ENCODE measurements around the gene CABLES1.

CABLES1 gene

GRCh38 chr18:23196119-23197007, 61.1 kb downstream of the CABLES1 start:
- no peak for DNase-seq

DNA sequence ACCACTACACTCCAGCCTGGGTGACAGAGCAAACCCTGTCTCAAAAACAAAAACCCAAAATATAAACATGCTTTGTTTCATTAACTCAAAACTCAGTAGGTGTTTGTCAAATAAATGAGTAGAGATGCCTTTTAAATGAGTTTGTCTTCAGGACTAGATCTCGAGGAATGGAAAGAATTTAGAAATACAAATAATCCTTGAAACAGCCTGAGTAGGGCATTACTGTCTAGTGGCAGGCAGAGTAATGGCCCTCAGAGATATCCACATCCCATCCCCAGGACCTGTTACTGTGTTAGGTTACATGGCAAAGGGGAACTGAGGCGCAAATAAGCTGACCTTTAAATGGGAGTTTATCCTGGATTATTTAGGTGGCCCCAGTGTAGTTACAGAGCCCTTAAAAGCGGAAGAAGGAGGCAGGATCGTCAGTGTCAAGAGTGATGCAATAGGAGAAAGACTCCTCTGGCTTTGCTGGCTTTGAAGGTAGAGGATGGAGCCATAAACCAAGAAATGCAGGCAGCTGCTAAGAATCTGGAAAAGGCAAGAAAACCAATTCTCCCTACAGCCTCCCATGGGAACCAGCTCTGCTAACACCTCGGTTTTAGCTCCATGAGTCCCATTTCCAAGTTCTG, 63.0 kb downstream of the CABLES1 start:
- DNase-seq = no peak

DNA sequence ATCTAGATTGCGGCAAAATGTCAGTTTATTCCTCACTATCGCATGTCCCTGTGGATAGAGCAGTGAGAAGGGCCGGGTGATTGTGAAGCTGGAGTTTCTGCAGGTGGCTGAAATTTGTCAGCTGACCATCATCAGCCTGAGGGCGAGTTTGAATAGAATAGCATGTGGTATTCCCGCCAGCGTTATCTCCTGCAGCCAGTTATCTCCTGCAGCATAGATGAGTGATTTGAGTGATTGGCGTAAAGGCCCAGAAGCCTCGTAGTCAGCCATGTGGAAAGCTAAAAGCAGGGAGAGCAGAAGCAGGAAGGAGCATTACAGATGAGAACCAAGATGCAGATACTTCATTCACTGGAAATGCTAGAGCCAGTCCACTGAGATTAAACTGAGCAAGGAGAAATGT, 65.5 kb downstream of the CABLES1 start:
- DNase-seq = no peak

DNA sequence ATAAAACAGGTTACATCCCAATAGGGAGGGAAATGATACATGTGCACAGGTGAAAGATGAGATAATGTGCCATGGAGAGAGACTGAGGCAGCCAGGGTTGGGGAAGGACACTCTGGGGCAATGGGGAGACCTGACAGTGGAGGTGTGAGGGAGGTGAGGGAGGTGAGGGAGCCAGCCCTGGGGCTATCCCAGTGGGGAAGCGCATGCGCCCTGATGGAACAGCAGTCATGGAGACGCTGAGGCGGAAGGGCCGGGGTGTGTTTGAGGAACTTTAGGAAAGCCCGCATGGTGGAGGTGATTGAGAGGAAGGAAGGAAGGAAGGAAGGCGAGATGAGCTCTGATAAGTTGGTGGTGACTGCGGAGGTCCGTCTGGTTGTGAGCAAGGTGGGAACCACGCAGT, 66.5 kb downstream of the CABLES1 start:
- DNase-seq = no peak

GRCh38 chr18:23203891-23204432, 68.7 kb downstream of the CABLES1 start:
- no peak for DNase-seq

- DNase-seq = no peak
Measured at GRCh38 chr18:23204589-23205235, 69.4 kb downstream of the CABLES1 start.

GRCh38 chr18:23205980-23206379, 70.7 kb downstream of the CABLES1 start:
- DNase-seq = no peak

DNA sequence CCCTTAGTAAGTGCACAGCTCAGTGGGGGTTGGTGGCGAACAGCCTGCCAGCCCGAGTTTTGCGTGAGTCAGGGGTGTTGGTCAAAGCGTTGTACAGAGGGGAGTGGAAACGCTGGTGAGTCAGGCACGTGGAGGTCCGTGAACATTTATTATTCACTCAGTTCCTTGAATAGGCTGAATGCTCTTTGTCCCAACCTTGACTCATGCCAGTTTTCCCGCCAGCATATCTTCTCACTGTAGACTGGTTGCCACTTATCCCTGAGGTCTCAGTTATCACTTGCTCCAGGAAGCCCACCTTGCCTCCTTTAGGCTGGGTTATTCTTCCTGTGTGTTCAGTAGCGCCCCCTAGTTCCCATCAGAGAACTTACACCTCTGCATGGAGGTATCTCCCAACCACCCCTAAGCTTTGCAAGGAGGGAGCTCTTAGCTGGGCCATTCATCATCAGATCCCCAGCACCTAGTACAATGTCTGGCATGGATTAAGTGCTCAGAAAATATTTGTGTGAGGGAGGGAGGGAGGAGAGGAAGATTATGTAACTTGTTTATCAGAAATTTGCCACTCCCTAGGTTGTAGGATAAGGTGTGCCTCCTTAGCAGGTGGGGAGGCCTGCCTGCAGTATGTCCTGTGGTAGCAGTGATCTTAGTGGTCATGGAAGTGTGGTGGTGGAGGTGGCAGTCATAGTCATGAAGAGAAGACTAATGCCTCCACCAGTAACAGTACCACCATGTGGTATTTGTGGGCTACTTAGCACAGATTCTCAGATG, 72.1 kb downstream of the CABLES1 start:
- DNase-seq = no peak

GRCh38 chr18:23207994-23208393, 72.7 kb downstream of the CABLES1 start:
- no peak for DNase-seq

GRCh38 chr18:23208600-23208999, 73.3 kb downstream of the CABLES1 start:
- no peak for DNase-seq

GRCh38 chr18:23209031-23209430, 73.7 kb downstream of the CABLES1 start:
- no peak for DNase-seq

DNA sequence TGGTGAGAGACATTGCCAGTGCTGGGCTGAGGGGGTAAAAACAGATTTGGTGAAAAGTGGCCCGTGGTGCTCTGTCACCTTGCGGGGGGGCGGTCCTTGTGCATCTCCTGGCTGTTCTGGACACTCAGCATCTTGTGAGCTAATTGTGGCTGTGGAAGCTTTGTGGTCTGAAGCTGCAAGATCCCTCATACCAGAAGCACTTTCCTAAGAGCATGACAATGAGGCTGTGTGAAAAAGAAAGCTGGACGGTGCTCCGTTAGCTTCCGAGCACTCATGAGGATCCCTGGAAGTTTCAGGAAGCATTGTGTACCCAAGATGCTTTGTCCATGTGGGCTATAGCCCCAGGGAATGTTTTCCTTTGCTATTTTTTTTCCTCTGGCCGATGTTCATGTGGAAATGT, 74.5 kb downstream of the CABLES1 start:
- no peak for DNase-seq

DNA sequence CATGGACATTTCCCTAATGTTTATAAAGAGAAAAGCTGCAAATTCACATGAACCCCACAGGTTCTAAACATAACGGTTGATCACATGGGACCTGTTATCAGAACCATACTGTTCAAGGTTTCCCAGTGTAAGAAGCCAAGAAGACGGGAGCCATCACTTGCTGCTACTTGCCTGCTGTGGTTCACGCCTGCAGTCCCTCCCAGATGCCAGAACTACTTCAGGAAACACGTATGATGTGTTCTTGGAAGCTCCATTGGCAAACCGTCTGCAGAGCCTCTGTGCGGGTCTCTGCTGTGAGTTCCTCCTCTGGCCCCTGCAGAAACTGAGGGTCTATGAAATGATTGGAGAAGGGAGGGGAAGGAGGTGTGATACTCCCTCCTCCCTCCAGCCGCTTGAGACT, 75.2 kb downstream of the CABLES1 start:
- DNase-seq = no peak

DNA sequence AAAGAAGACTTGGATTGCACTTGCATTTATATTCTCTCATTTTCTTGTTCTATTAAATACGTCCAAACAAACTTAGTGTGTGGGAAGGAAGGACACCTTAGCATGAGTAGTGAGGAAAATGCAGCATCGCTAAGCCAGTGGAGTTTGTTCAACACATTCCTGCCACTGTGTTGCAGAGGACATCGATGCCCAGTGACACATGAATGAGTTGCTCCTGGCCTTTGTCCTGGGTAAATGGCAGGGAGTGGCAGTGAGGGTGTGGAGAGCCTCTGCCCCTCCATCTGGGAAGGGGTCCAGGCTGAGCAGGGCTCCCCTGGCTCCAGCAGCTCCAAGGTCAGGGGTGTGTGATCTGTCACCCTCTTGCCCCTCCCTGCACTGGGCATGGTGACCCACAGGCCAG, 75.9 kb downstream of the CABLES1 start:
- no peak for DNase-seq

GRCh38 chr18:23212161-23212560, 76.9 kb downstream of the CABLES1 start:
- no peak for DNase-seq

DNA sequence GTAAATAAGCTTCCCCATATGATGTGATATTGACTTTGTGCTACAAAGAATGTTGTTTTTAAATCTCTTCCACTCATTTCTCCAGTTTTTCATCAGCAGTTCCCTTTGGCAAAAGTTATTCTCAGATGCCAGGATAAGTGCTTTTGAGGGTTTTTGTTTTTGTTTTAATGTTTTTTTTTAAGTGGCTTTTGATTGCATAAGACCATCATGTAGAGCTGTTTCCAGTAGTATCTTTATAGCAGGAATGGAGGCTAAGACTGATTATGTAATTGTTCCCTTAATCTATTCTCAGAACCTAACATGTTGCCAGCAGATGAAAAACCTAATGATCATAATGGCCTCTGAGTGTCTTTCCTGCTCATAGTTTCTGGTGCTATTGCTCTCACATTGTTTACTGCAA, 77.9 kb downstream of the CABLES1 start:
- DNase-seq = no peak

DNA sequence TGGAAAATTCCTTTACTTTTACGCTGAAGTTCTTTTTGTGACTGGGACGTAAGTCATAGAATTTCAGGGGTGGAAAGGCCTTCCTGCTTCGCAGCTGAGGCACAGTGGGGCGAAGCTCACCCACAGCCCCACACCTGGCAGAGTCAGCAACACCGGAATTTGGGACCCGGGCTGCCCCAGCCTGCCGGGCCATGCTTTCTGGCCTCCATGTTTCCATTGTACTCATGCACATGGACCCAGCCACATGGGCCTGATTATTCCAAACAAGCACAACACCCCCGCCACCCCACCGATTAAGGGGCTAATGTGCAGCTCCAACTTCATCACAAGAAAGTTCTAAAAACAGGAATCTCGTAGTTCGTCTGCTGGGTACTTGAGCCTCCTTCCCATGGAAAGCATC, 82.5 kb downstream of the CABLES1 start:
- no peak for DNase-seq

GRCh38 chr18:23220355-23220754, 85.1 kb downstream of the CABLES1 start:
- DNase-seq = no peak

GRCh38 chr18:23223641-23224040, 88.4 kb downstream of the CABLES1 start:
- DNase-seq = no peak

DNA sequence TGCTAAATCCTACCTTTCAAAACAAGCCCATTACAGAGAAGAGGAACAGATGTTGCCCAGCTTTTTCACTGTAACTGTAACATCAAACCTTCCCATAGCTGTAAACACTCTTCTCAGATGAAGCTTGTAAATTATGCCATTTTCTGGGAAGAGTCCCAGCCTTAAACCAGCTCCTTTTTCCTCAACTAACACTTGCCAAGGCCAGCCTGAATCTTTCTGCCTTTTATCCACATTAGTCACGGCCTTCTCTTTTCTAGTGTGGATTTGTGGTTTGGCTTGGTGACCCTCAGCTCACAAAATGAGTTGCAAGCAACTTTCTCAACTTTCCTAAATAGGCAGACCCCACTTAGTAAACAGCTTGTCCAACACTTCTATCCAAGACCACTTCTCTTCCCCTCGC, 90.2 kb downstream of the CABLES1 start:
- DNase-seq = no peak

DNA sequence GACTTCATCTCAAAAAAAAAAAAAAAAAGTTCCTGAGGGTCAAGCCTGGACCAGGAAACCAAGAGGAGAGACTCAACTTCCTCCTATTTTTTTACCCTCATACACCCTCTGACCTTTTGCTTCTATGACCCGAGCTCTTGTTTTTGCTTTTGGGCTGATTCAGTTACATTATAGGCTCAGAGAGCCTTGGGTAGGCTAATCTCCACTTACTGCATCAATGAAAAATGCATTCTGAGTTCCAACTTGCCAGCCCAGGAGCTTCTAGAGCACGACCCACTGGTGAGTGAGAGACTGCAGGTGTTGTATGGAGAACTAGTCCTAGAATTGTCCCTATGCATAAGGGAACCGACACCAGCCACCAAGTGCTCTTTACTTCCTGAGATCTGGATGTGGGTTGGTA, 91.1 kb downstream of the CABLES1 start:
- no peak for DNase-seq

- DNase-seq = no peak
Measured at GRCh38 chr18:23226930-23227725, 91.8 kb downstream of the CABLES1 start.

All from NCI-H1694 treated with DMSO at 0.1 percent for 48 hours (cell line).